Vagina (tissue), 2 donors: ENCODE data around the gene PTGES3L. TPM values are rescaled to one million over a fixed set of nuclear protein-coding genes. Genes with fewer than 3 reads are reported as not detected.

Experiments used
- DNase-seq, 2 donors: peaks; one replicate each; pipeline ENCODE4 v3.0.0-alpha.2; 2017; ENCODE audit errors: extremely low spot score in 2 of 2
- H3K27ac ChIP-seq: fragments of 200-600 bp; sonication (generic); one replicate; pipeline ENCODE4 v1.5.1; 2019
- H3K27me3 ChIP-seq: fragments of 200-600 bp; sonication (generic); one replicate; pipeline ENCODE4 v1.5.1; 2019
- H3K36me3 ChIP-seq, 2 donors: fragments of 200-600 bp; sonication (generic); one replicate each; pipeline ENCODE4 v1.5.1; 2017 to 2019
- H3K4me1 ChIP-seq: fragments of 200-600 bp; sonication (generic); one replicate; pipeline ENCODE4 v1.5.1; 2019
- H3K4me3 ChIP-seq, 2 donors: fragments of 200-600 bp; sonication (generic); 1 replicate in 1 of 2; 2 replicates in 1 of 2; pipeline ENCODE4 v1.5.1; 2016 to 2019
- H3K9me3 ChIP-seq: fragments of 200-600 bp; sonication (generic); one replicate; pipeline ENCODE4 v1.5.1; 2019
- CTCF ChIP-seq, 3 experiments: fragments of 450-650 bp in 2 of 3; fragments of 200-600 bp in 1 of 3; sonication (generic) in 1 of 3; IDR thresholded peaks; one replicate each; pipeline ENCODE4 v1.5.1; 2017 to 2019; ENCODE audit warnings: antibody characterized with exemption in 3 of 3, mild to moderate bottlenecking in 2 of 3, moderate library complexity in 2 of 3
- POLR2A ChIP-seq, 2 donors: fragments of 450-650 bp; IDR thresholded peaks; one replicate each; pipeline ENCODE4 v1.6.1; 2017; ENCODE audit warnings: antibody characterized with exemption in 2 of 2, mild to moderate bottlenecking in 2 of 2, moderate library complexity in 2 of 2
- POLR2AphosphoS5 ChIP-seq, 2 donors: sonication (generic); formaldehyde crosslinking; IDR thresholded peaks; one replicate each; pipeline ENCODE4 v1.9.0; 2017; ENCODE audit warnings: antibody characterized with exemption in 2 of 2, mild to moderate bottlenecking in 2 of 2, low read depth in 1 of 2; ENCODE audit not compliant: insufficient read depth in 1 of 2
- intact Hi-C: fragments of 100-400 bp; cut with DNase I; formaldehyde crosslinking; loops from one replicate; pipeline ENCODE4 v1.15.1; 2023
- total RNA-seq: library from RNA; depleted of rRNA; stranded (reverse); fragments of >200 nt; gene quantifications from one replicate; pipeline ENCODE4 v1.2.3, GENCODE V29; 2016

PTGES3L gene
- total RNA-seq, 1 donor from 2014 or later: 1.5 TPM

GRCh38 chr17:43025766-43026537 is 46.1 kb upstream of the PTGES3L start:
- no peak for DNase-seq
- peak overlapping the region; percentile 57 to 78 for H3K4me3 ChIP-seq
- H3K27me3 ChIP-seq: no peaks in the 10 kb centered on the region
- TF ChIP-seq CTCF (IDR thresholded peaks at IDR 0.05): no peak
- no peak for TF ChIP-seq POLR2A (IDR thresholded peaks at IDR 0.05)
- TF ChIP-seq POLR2AphosphoS5 (IDR thresholded peaks at IDR 0.05; ENCODE audit: insufficient read depth in 1 of 2, low read depth in 1 of 2): no peak
- no peaks in the 10 kb centered on the region for H3K36me3 ChIP-seq
- intact Hi-C loops: loop anchor here (10.0 kb wide), 2 partner anchors 99 to 309 kb away; partner anchors contain the start of gene BRCA1
- no peaks in the 10 kb centered on the region for H3K9me3 ChIP-seq
- peaks cover 43% of the 10 kb centered on the region for H3K4me1 ChIP-seq
- peak overlapping the region; percentile 85 for H3K27ac ChIP-seq

- TF ChIP-seq POLR2A (IDR thresholded peaks at IDR 0.05) (no peak), POLR2AphosphoS5 (IDR thresholded peaks at IDR 0.05; ENCODE audit: insufficient read depth in 1 of 2, low read depth in 1 of 2) (no peak), CTCF (IDR thresholded peaks at IDR 0.05) (no peak)
- no peaks in the 10 kb centered on the region for H3K9me3 ChIP-seq
- peaks cover 48% of the 10 kb centered on the region for H3K4me1 ChIP-seq
- H3K27me3 ChIP-seq: no peaks in the 10 kb centered on the region
- peak overlapping the region; percentile 85 for H3K27ac ChIP-seq
- no peaks in the 10 kb centered on the region for H3K36me3 ChIP-seq
- intact Hi-C loops: loop anchor here (10.0 kb wide), 2 partner anchors 100 to 310 kb away; partner anchors contain the start of gene BRCA1
- DNase-seq: no peak
- peak overlapping the region; percentile 57 to 78 for H3K4me3 ChIP-seq
These were observed 45.4 kb upstream of the PTGES3L start for GRCh38 chr17:43025290-43025657.

- peak in 1 of 2 donors; percentile 61 for TF ChIP-seq POLR2A (IDR thresholded peaks at IDR 0.05)
- TF ChIP-seq CTCF (IDR thresholded peaks at IDR 0.05): peak; percentile 33 to 73 (median 47)
- TF ChIP-seq POLR2AphosphoS5 (IDR thresholded peaks at IDR 0.05; ENCODE audit: insufficient read depth in 1 of 2, low read depth in 1 of 2): peak in 1 of 2 donors; percentile 89
- Histone ChIP-seq H3K27me3 (no peaks in the 10 kb centered on the region), H3K9me3 (no peaks in the 10 kb centered on the region), H3K4me3 (peak within 1 kb of the TSS; percentile 57 to 78), H3K4me1 (peaks cover 54% of the 10 kb centered on the region), H3K36me3 (no peaks in the 10 kb centered on the region), H3K27ac (peak within 1 kb of the TSS; percentile 85)
- intact Hi-C loops: loop anchor here (10.0 kb wide), 2 partner anchors 100 to 310 kb away; partner anchors contain the start of gene BRCA1
- DNase-seq: peak in 1 of 2 donors; percentile 97
These were observed 44.8 kb upstream of the PTGES3L start, which contains the start of gene RND2 for GRCh38 chr17:43024407-43025289. Gene RND2, plus strand, starts transcription at chr17:43025231. Its CDS starts 117 bp downstream, at chr17:43025348.

GRCh38 chr17:43021741-43022512 is 42.0 kb upstream of the PTGES3L start, which contains the start of gene VAT1:
Gene VAT1, minus strand, starts transcription at chr17:43022385. Its CDS starts 63 bp downstream, at chr17:43022322.
- H3K27me3 ChIP-seq: no peaks in the 10 kb centered on the region
- intact Hi-C loops: loop anchor here (2.0 to 10.0 kb wide), 3 partner anchors 103 to 313 kb away; partner anchors contain the start of genes BRCA1 and NBR1
- peak within 1 kb of the TSS; percentile 99 for H3K27ac ChIP-seq
- peaks cover 67% of the 10 kb centered on the region for H3K4me1 ChIP-seq
- DNase-seq: no peak
- H3K9me3 ChIP-seq: no peaks in the 10 kb centered on the region
- peak within 1 kb of the TSS; percentile 100 for H3K4me3 ChIP-seq
- peaks cover 0 to 11% of the 10 kb centered on the region in 2 donors for H3K36me3 ChIP-seq
- TF ChIP-seq POLR2A (IDR thresholded peaks at IDR 0.05) (peak in 1 of 2 donors; percentile 81), POLR2AphosphoS5 (IDR thresholded peaks at IDR 0.05; ENCODE audit: insufficient read depth in 1 of 2, low read depth in 1 of 2) (peak; percentile 29 to 93), CTCF (IDR thresholded peaks at IDR 0.05) (peak in 1 of 3 experiments; percentile 6)
